ENCODE data around the gene SPRYD3. TPM values are rescaled to one million over a fixed set of nuclear protein-coding genes. Genes with fewer than 3 reads are reported as not detected.

SPRYD3 gene
- total RNA-seq, 1 experiment from 2014 or later = 35.2 TPM

DNA sequence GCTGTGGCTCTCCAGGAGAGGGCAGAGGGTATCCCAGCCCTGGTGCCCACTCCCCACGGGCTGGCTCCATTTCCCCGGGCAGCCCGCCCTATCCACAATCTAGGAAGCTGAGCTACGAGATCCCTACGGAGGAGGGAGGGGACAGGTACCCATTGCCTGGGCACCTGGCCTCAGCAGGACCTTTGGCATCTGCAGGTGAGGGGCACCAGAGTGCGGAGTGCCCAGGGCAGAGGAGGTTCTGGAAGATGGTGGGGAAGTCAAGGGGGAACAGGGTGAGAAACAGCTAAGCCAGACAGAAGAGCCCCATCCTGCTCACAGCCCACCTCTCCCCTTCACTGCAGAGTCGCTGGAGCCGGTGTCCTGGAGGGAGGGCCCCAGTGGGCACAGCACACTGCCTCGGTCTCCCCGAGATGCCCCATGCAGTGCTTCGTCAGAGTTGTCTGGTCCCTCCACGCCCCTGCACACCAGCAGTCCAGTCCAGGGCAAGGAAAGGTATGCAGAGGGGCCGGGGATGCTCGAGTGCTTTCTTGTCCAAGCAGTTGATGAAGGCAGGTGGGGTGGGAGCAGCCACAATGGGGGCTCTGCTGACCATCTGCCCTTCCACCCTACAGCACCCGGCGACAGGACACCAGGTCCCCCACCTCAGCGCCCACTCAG is 19.0 kb downstream of the SPRYD3 start:
- no TSS peak for BruUV-seq (replicated peaks)
- Mint-ChIP-seq H3K9me3 (ENCODE audit: unreplicated experiment) (no peaks in the 10 kb centered on the region), H3K4me3 (ENCODE audit: unreplicated experiment) (no peak overlapping the region), H3K27ac (ENCODE audit: low read depth, unreplicated experiment) (no peak overlapping the region), H3K36me3 (ENCODE audit: insufficient read depth, unreplicated experiment) (peaks cover 44% of the 10 kb centered on the region), H3K27me3 (ENCODE audit: insufficient read depth, unreplicated experiment) (no peaks in the 10 kb centered on the region), H3K4me1 (ENCODE audit: insufficient read depth, unreplicated experiment) (peaks cover 4% of the 10 kb centered on the region)
- CTCF ChIA-PET = interaction anchor here (15.4 kb wide), 1 partner anchor 37 kb away, joined by 267 read pairs; the partner anchor contains the start of genes IGFBP6 and SOAT2
- TF ChIP-seq CTCF (IDR thresholded peaks at IDR 0.05; ENCODE audit: unreplicated experiment) = no peak
- POLR2A ChIA-PET = interaction anchor here (1.2 kb wide), 1 partner anchor 11 kb away, joined by 4 read pairs; no protein-coding TSS in a partner anchor
- intact Hi-C loops (cut with micrococcal nuclease) = no loop called here
- DNase-seq (ENCODE audit: unreplicated experiment) = no peak

DNA sequence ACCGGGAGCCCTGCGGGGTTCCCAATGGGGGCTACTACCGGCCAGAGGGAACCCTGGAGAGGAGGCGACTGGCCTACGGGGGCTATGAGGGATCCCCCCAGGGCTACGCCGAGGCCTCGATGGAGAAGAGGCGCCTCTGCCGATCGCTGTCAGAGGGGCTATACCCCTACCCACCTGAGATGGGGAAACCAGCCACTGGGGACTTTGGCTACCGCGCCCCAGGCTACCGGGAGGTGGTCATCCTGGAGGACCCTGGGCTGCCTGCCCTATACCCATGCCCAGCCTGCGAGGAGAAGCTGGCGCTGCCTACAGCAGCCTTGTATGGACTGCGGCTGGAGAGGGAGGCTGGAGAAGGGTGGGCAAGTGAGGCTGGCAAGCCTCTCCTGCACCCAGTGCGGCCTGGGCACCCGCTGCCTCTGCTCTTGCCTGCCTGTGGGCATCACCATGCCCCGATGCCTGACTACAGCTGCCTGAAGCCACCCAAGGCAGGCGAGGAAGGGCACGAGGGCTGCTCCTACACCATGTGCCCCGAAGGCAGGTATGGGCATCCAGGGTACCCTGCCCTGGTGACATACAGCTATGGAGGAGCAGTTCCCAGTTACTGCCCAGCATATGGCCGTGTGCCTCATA is 19.6 kb downstream of the SPRYD3 start:
- intact Hi-C loops (cut with micrococcal nuclease) = no loop called here
- H3K9me3 Mint-ChIP-seq (ENCODE audit: unreplicated experiment) = no peaks in the 10 kb centered on the region
- no peak overlapping the region for H3K4me3 Mint-ChIP-seq (ENCODE audit: unreplicated experiment)
- POLR2A ChIA-PET = interaction anchor here (1.2 kb wide), 1 partner anchor 11 kb away, joined by 4 read pairs; no protein-coding TSS in a partner anchor
- no peak for TF ChIP-seq CTCF (IDR thresholded peaks at IDR 0.05; ENCODE audit: unreplicated experiment)
- no peaks in the 10 kb centered on the region for H3K27me3 Mint-ChIP-seq (ENCODE audit: insufficient read depth, unreplicated experiment)
- H3K27ac Mint-ChIP-seq (ENCODE audit: low read depth, unreplicated experiment) = no peak overlapping the region
- peaks cover 43% of the 10 kb centered on the region for H3K36me3 Mint-ChIP-seq (ENCODE audit: insufficient read depth, unreplicated experiment)
- CTCF ChIA-PET = interaction anchor here (0.6 to 15.4 kb wide), 4 partner anchors 12 to 51 kb away, joined by 3 to 267 read pairs (median 4); partner anchors contain the start of genes IGFBP6 and SOAT2
- DNase-seq (ENCODE audit: unreplicated experiment) = no peak
- H3K4me1 Mint-ChIP-seq (ENCODE audit: insufficient read depth, unreplicated experiment) = no peaks in the 10 kb centered on the region
- no TSS peak for BruUV-seq (replicated peaks)

DNA sequence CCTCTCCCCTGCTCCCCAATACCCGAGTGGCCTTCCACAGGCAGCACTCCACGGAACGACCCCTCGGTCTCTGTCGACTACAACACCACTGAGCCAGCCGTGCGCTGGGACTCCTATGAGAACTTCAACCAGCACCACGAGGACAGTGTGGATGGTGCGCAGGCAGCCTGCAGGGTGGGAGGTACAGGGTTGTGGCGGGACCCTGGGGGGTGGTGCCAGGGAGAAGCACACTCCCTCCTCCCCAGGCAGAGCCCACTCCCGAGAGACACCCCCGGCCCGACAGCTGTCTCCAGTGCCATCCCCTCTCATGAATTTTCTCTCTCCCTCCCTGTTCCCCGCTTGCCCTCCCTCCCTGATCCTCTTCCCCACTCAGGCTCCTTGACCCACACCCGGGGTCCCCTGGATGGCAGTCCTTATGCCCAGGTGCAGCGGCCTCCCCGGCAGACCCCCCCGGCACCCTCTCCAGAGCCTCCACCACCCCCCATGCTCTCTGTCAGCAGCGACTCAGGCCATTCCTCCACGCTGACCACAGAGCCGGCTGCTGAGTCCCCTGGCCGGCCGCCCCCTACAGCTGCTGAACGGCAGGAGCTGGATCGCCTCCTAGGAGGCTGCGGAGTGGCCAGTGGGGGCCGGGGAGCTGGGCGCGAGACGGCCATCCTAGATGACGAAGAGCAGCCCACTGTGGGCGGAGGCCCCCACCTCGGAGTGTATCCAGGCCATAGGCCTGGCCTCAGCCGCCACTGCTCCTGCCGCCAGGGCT is 20.3 kb downstream of the SPRYD3 start:
- Mint-ChIP-seq H3K9me3 (ENCODE audit: unreplicated experiment) (no peaks in the 10 kb centered on the region), H3K4me1 (ENCODE audit: insufficient read depth, unreplicated experiment) (peaks cover 5% of the 10 kb centered on the region), H3K4me3 (ENCODE audit: unreplicated experiment) (no peak overlapping the region), H3K36me3 (ENCODE audit: insufficient read depth, unreplicated experiment) (peaks cover 42% of the 10 kb centered on the region), H3K27me3 (ENCODE audit: insufficient read depth, unreplicated experiment) (no peaks in the 10 kb centered on the region), H3K27ac (ENCODE audit: low read depth, unreplicated experiment) (no peak overlapping the region)
- no peak for TF ChIP-seq CTCF (IDR thresholded peaks at IDR 0.05; ENCODE audit: unreplicated experiment)
- intact Hi-C loops (cut with micrococcal nuclease) = no loop called here
- no TSS peak for BruUV-seq (replicated peaks)
- no peak for DNase-seq (ENCODE audit: unreplicated experiment)
- POLR2A ChIA-PET = interaction anchor here (1.2 to 1.6 kb wide), 2 partner anchors 10 to 40 kb away, joined by 4 to 6 read pairs; no protein-coding TSS in a partner anchor
- CTCF ChIA-PET = interaction anchor here (0.6 to 15.4 kb wide), 4 partner anchors 11 to 50 kb away, joined by 3 to 267 read pairs (median 4); partner anchors contain the start of genes IGFBP6 and SOAT2
